ENCODE data around the gene BPI. TPM values are rescaled to one million over a fixed set of nuclear protein-coding genes. Genes with fewer than 3 reads are reported as not detected.
A peak's percentile ranks its signal among the peaks of the same experiment; 100 is the strongest.

BPI gene
- total RNA-seq, 4 donors from 2014 or later = 0.26 TPM; not detected in 3

- Histone ChIP-seq H3K27ac (peak overlapping the region; percentile 71 to 90 (median 82)), H3K4me3 (no peak overlapping the region), H3K4me1 (peaks cover 16 to 30% (median 21%) of the 10 kb centered on the region in 3 donors), H3K9me3 (no peaks in the 10 kb centered on the region), H3K36me3 (no peaks in the 10 kb centered on the region), H3K27me3 (peaks cover 0 to 5% (median 0%) of the 10 kb centered on the region in 4 donors)
- TF ChIP-seq CTCF (IDR thresholded peaks at IDR 0.05) (no peak), POLR2A (IDR thresholded peaks at IDR 0.05) (no peak)
- 82 to 83% methylated on average over 7 of the region's 7 CpGs for WGBS, 2 donors
- no peak for DNase-seq
- intact Hi-C loops (cut with DNase I) = no loop called here
Observed at GRCh38 chr20:38297916-38298674, 5.9 kb upstream of the BPI start.

- Histone ChIP-seq H3K4me1 (peaks cover 16 to 30% (median 21%) of the 10 kb centered on the region in 3 donors), H3K27me3 (peaks cover 0 to 5% (median 0%) of the 10 kb centered on the region in 4 donors), H3K4me3 (no peak overlapping the region), H3K9me3 (no peaks in the 10 kb centered on the region), H3K27ac (peak overlapping the region; percentile 71 to 90 (median 82)), H3K36me3 (no peaks in the 10 kb centered on the region)
- TF ChIP-seq CTCF (IDR thresholded peaks at IDR 0.05) (no peak), POLR2A (IDR thresholded peaks at IDR 0.05) (no peak)
- DNase-seq = no peak
- 0 to 23% methylated on average over 3 to 4 of the region's 13 CpGs for WGBS, 2 donors
- intact Hi-C loops (cut with DNase I) = no loop called here
Observed at GRCh38 chr20:38298768-38299288, 5.1 kb upstream of the BPI start.

- intact Hi-C loops (cut with DNase I) = loop anchor here (5.0 kb wide), 1 partner anchor 68 kb away; no protein-coding TSS in a partner anchor
- no peaks in the 10 kb centered on the region for H3K9me3 ChIP-seq
- peaks cover 0 to 10% (median 0%) of the 10 kb centered on the region in 4 donors for H3K27me3 ChIP-seq
- peaks cover 21 to 30% (median 21%) of the 10 kb centered on the region in 3 donors for H3K4me1 ChIP-seq
- H3K36me3 ChIP-seq = no peaks in the 10 kb centered on the region
- 22 to 51% methylated on average over 3 to 6 of the region's 6 CpGs for WGBS, 2 donors
- TF ChIP-seq CTCF (IDR thresholded peaks at IDR 0.05) (no peak), POLR2A (IDR thresholded peaks at IDR 0.05) (no peak)
- H3K27ac ChIP-seq = peak overlapping the region; percentile 56 to 84 (median 70)
- DNase-seq = no peak
- no peak overlapping the region for H3K4me3 ChIP-seq
Observed at GRCh38 chr20:38299963-38300362, 4.0 kb upstream of the BPI start.

GRCh38 chr20:38300438-38300837 is 3.5 kb upstream of the BPI start:
- TF ChIP-seq CTCF (IDR thresholded peaks at IDR 0.05) = no peak
- H3K9me3 ChIP-seq = no peaks in the 10 kb centered on the region
- no peaks in the 10 kb centered on the region for H3K36me3 ChIP-seq
- H3K27me3 ChIP-seq = peaks cover 0 to 15% (median 0%) of the 10 kb centered on the region in 4 donors
- H3K4me3 ChIP-seq = no peak overlapping the region
- peak overlapping the region; percentile 56 to 84 (median 70) for H3K27ac ChIP-seq
- intact Hi-C loops (cut with DNase I) = loop anchor here (5.0 kb wide), 1 partner anchor 68 kb away; no protein-coding TSS in a partner anchor
- H3K4me1 ChIP-seq = peaks cover 21 to 30% (median 21%) of the 10 kb centered on the region in 3 donors
- WGBS, 2 donors = 59 to 64% methylated on average over 4 of the region's 4 CpGs
- no peak for DNase-seq

- H3K9me3 ChIP-seq = no peaks in the 10 kb centered on the region
- H3K4me3 ChIP-seq = no peak overlapping the region
- H3K4me1 ChIP-seq = peaks cover 21 to 30% (median 21%) of the 10 kb centered on the region in 3 donors
- peaks cover 0 to 24% (median 0%) of the 10 kb centered on the region in 4 donors for H3K27me3 ChIP-seq
- DNase-seq = no peak
- intact Hi-C loops (cut with DNase I) = loop anchor here (5.0 kb wide), 1 partner anchor 69 kb away; no protein-coding TSS in a partner anchor
- 69 to 98% methylated on average over 2 to 3 of the region's 3 CpGs for WGBS, 2 donors
- H3K36me3 ChIP-seq = no peaks in the 10 kb centered on the region
- no peak for TF ChIP-seq POLR2A (IDR thresholded peaks at IDR 0.05)
- no peak for TF ChIP-seq CTCF (IDR thresholded peaks at IDR 0.05)
- no peak overlapping the region for H3K27ac ChIP-seq
Observed at GRCh38 chr20:38301309-38301708, 2.6 kb upstream of the BPI start.

All from esophagus squamous epithelium (tissue), 5 donors.